A549 (cell line): ENCODE results near the gene PGF. TPM values are rescaled to one million over a fixed set of nuclear protein-coding genes. Genes with fewer than 3 reads are reported as not detected.

Source experiments
- ATAC-seq, 2 experiments: fragments of 200-7000 bp in 1 of 2; fragments of >200 bp in 1 of 2; cut with Nextera tagmentation in 1 of 2; cut with Tn5 transposase in 1 of 2; 3 replicates each; pipeline versions ENCODE4 v1.8.0 to v1.9.1; 2018 to 2020; ENCODE audit warnings: mild to moderate bottlenecking in 1 of 2, moderate library complexity in 1 of 2
- CTCF ChIA-PET: fragments of 300-600 bp; sonication (Branson Sonifier 250); formaldehyde crosslinking; extraction: SDS; loops from one replicate; lab custom pipeline; 2021; ENCODE audit warnings: antibody characterized with exemption, inconsistent platforms; lab: Yijun Ruan, JAX
- POLR2A ChIA-PET: fragments of 350-600 bp; formaldehyde crosslinking; extraction: SDS; loops from one replicate; lab custom pipeline; 2021; ENCODE audit warnings: antibody characterized with exemption, inconsistent platforms; lab: Yijun Ruan, JAX
- DNase-seq, 2 experiments: peaks; one replicate each; pipeline versions ENCODE4 v3.0.0 to v3.0.0-alpha.2; 2011 to 2016; ENCODE audit warnings: low read depth in 1 of 2, low spot score in 1 of 2
- FAIRE-seq: peaks from 2 replicates; lab custom pipeline; 2011; peaks lifted over from hg19 to GRCh38; lab: Jason Lieb, UNC
- H3K27ac ChIP-seq, 2 experiments: fragments of >200 bp; sonication (Bioruptor Twin); formaldehyde crosslinking; 3 replicates each; pipeline ENCODE4 v1.5.1; 2016 to 2017
- H3K4me1 ChIP-seq: fragments of >200 bp; sonication (Bioruptor Twin); formaldehyde crosslinking; 3 replicates; pipeline ENCODE4 v1.6.1; 2016
- H3K4me2 ChIP-seq: fragments of >200 bp; sonication (Bioruptor Twin); formaldehyde crosslinking; 3 replicates; pipeline ENCODE4 v1.6.1; 2016
- H3K4me3 ChIP-seq: fragments of >200 bp; sonication (Bioruptor Twin); formaldehyde crosslinking; 3 replicates; pipeline ENCODE4 v1.5.1; 2016
- H3K9me3 ChIP-seq: fragments of >200 bp; sonication (Bioruptor Twin); formaldehyde crosslinking; 3 replicates; pipeline ENCODE4 v1.6.1; 2016
- BCL3 ChIP-seq: fragments of >200 bp; sonication (Bioruptor Twin); formaldehyde crosslinking; IDR thresholded peaks from 3 replicates; pipeline ENCODE4 v1.6.1; 2016
- CBX2 ChIP-seq: fragments of 200-600 bp; sonication (generic); IDR thresholded peaks from 2 replicates; pipeline ENCODE4 v1.6.1; 2016; ENCODE audit warnings: low read depth, mild to moderate bottlenecking, borderline replicate concordance
- CEBPB ChIP-seq, 2 experiments: fragments of >200 bp in 1 of 2; sonication (Bioruptor Twin) in 1 of 2; formaldehyde crosslinking in 1 of 2; IDR thresholded peaks; 2 replicates each; pipeline ENCODE4 v1.6.1; 2012 to 2016
- CHD4 ChIP-seq: fragments of 200-600 bp; sonication (generic); IDR thresholded peaks from 2 replicates; pipeline ENCODE4 v1.6.1; 2016; ENCODE audit warnings: antibody characterized with exemption, mild to moderate bottlenecking, borderline replicate concordance
- CTCF ChIP-seq: fragments of >200 bp; sonication (Bioruptor Twin); formaldehyde crosslinking; IDR thresholded peaks from 3 replicates; pipeline ENCODE4 v1.5.1; 2016
- EHMT2 ChIP-seq: fragments of 200-600 bp; sonication (generic); IDR thresholded peaks from 2 replicates; pipeline ENCODE4 v1.6.1; 2016; ENCODE audit warnings: antibody characterized with exemption, low read depth, mild to moderate bottlenecking, moderate library complexity
- EP300 ChIP-seq, 2 experiments: fragments of >200 bp; sonication (Bioruptor Twin); formaldehyde crosslinking; IDR thresholded peaks; 2 replicates in 1 of 2; 3 replicates in 1 of 2; pipeline ENCODE4 v1.6.1; 2016 to 2017
- FOSL2 ChIP-seq, 2 experiments: fragments of 450-650 bp in 1 of 2; fragments of >200 bp in 1 of 2; sonication (Bioruptor Twin) in 1 of 2; formaldehyde crosslinking; IDR thresholded peaks; 2 replicates each; pipeline versions ENCODE4 v1.5.0 to v1.6.1; 2016 to 2020; ENCODE audit warnings: mild to moderate bottlenecking in 1 of 2, moderate library complexity in 1 of 2
- HDAC2 ChIP-seq: fragments of 200-600 bp; sonication (generic); IDR thresholded peaks from 2 replicates; pipeline ENCODE4 v1.6.1; 2016
- HES2 ChIP-seq: fragments of >200 bp; sonication (Bioruptor Twin); formaldehyde crosslinking; IDR thresholded peaks from 2 replicates; pipeline ENCODE4 v1.6.1; 2016
- HEYL ChIP-seq: fragments of 250-450 bp; sonication (Bioruptor Pico); IDR thresholded peaks from 2 replicates; pipeline ENCODE4 v1.8.0; 2021; ENCODE audit warnings: mild to moderate bottlenecking, moderate library complexity
- HOXB13 ChIP-seq: fragments of 250-450 bp; sonication (Bioruptor Pico); IDR thresholded peaks from 2 replicates; pipeline ENCODE4 v1.5.0; 2020; ENCODE audit warnings: low read depth, mild to moderate bottlenecking, moderate library complexity
- HOXB5 ChIP-seq: fragments of 250-450 bp; sonication (Bioruptor Pico); IDR thresholded peaks from 2 replicates; pipeline ENCODE4 v1.5.0; 2020; ENCODE audit warnings: mild to moderate bottlenecking, moderate library complexity
- KDM1A ChIP-seq: fragments of 200-600 bp; sonication (generic); IDR thresholded peaks from 2 replicates; pipeline ENCODE4 v1.6.1; 2016; ENCODE audit warnings: low read depth, mild to moderate bottlenecking
- MAFK ChIP-seq: fragments of 450-650 bp; IDR thresholded peaks from 2 replicates; pipeline ENCODE4 v1.6.1; 2014; ENCODE audit not compliant: partially characterized antibody
- MAZ ChIP-seq: fragments of 150-350 bp; IDR thresholded peaks from 2 replicates; pipeline ENCODE4 v1.6.1; 2014; ENCODE audit warnings: antibody characterized with exemption, low read depth, low read length, borderline replicate concordance
- NFE2L2 ChIP-seq: fragments of 150-350 bp; conservative IDR thresholded peaks from 2 replicates; pipeline ENCODE4 v1.6.1; 2014; ENCODE audit warnings: low read length
- NPAS2 ChIP-seq: fragments of 250-450 bp; sonication (Bioruptor Pico); IDR thresholded peaks from 2 replicates; pipeline ENCODE4 v1.8.0; 2022; ENCODE audit warnings: mild to moderate bottlenecking, moderate library complexity, borderline replicate concordance
- NR3C1 ChIP-seq: fragments of >200 bp; sonication (Bioruptor Twin); formaldehyde crosslinking; IDR thresholded peaks from 3 replicates; pipeline ENCODE4 v1.6.1; 2017
- PBX3 ChIP-seq: IDR thresholded peaks from 2 replicates; pipeline ENCODE4 v1.6.1; 2012
- PHF8 ChIP-seq: fragments of 200-600 bp; sonication (generic); IDR thresholded peaks from 2 replicates; pipeline ENCODE4 v1.6.1; 2016; ENCODE audit warnings: low read depth, mild to moderate bottlenecking, antibody characterized with exemption, moderate library complexity, borderline replicate concordance
- POLR2AphosphoS2 ChIP-seq: conservative IDR thresholded peaks from 2 replicates; pipeline ENCODE4 v1.6.1; 2012; ENCODE audit warnings: low read length, improper control_type of control experiment, inconsistent platforms
- RAD21 ChIP-seq, 2 experiments: fragments of >200 bp in 1 of 2; sonication (Bioruptor Twin) in 1 of 2; formaldehyde crosslinking in 1 of 2; IDR thresholded peaks in 1 of 2; conservative IDR thresholded peaks in 1 of 2; 2 replicates in 1 of 2; 3 replicates in 1 of 2; pipeline ENCODE4 v1.6.1; 2012 to 2018; ENCODE audit warnings: inconsistent platforms in 1 of 2
- RARB ChIP-seq: fragments of 250-450 bp; sonication (Bioruptor Pico); IDR thresholded peaks from 2 replicates; pipeline ENCODE4 v1.8.0; 2021; ENCODE audit warnings: mild to moderate bottlenecking, moderate library complexity
- RCOR1 ChIP-seq: fragments of 150-350 bp; IDR thresholded peaks from 2 replicates; pipeline ENCODE4 v1.6.1; 2014; ENCODE audit warnings: antibody characterized with exemption, low read length, low read depth
- REST ChIP-seq: fragments of 200-600 bp; sonication (generic); IDR thresholded peaks from 2 replicates; pipeline ENCODE4 v1.6.1; 2016; ENCODE audit warnings: antibody characterized with exemption, mild to moderate bottlenecking, moderate library complexity
- RFX5 ChIP-seq: fragments of 450-650 bp; IDR thresholded peaks from 2 replicates; pipeline ENCODE4 v1.7.1; 2014; ENCODE audit warnings: antibody characterized with exemption, mild to moderate bottlenecking, moderate library complexity
- RNF2 ChIP-seq: fragments of 200-600 bp; sonication (generic); IDR thresholded peaks from 2 replicates; pipeline ENCODE4 v1.6.1; 2016; ENCODE audit warnings: low read depth, mild to moderate bottlenecking, antibody characterized with exemption, moderate library complexity, borderline replicate concordance
- ZNF302 ChIP-seq: fragments of 250-450 bp; sonication (Bioruptor Pico); IDR thresholded peaks from 2 replicates; pipeline ENCODE4 v1.9.0; 2021; ENCODE audit warnings: inconsistent platforms, mild to moderate bottlenecking, moderate library complexity
- WGBS: methylation state at CpG from one replicate; pipeline ENCODE4 v1.1.6; 2017; ENCODE audit errors: missing lambda C conversion rate; 5-methylcytosine and 5-hydroxymethylcytosine counted together
- polyA plus RNA-seq, 4 experiments: library from polyadenylated mRNA; depleted of rRNA in 3 of 4; stranded (reverse); fragments of >200 nt; fragmentation: RNase III in 1 of 4; extraction: RNeasy Plus Mini Kit Qiagen cat#74134 plus additional on column Dnase treatment in 1 of 4; gene quantifications; 2 replicates in 3 of 4; 3 replicates in 1 of 4; pipeline ENCODE4 v1.2.3, GENCODE V29; 2011 to 2017

Gene PGF
- polyA plus RNA-seq, 2 of the 4 experiments (the other 2 are of a cell fraction), result 0.63 to 1.1 TPM

GRCh38 chr14:74961238-74961911 lies 6.0 kb upstream of the PGF start:
- H3K4me2 ChIP-seq, result no peak overlapping the region
- no peaks in the 10 kb centered on the region for H3K9me3 ChIP-seq
- DNase-seq, result no peak
- peaks cover 5% of the 10 kb centered on the region; the same call in 1 of the 3 replicates for H3K4me1 ChIP-seq
- no peak for FAIRE-seq
- no peak overlapping the region for H3K27ac ChIP-seq
- TF ChIP-seq PBX3, result no peak
- no peak for TF ChIP-seq MAFK
- no peak for TF ChIP-seq EP300 (IDR thresholded peaks at IDR 0.05)
- TF ChIP-seq HDAC2, result no peak
- no peak for TF ChIP-seq HOXB5 (CRISPR knock-in tag)
- TF ChIP-seq CTCF, result no peak
- no peak for TF ChIP-seq POLR2AphosphoS2
- TF ChIP-seq MAZ, result no peak
- no peak for TF ChIP-seq FOSL2 (IDR thresholded peaks at IDR 0.05)
- TF ChIP-seq FOSL2 (CRISPR knock-in tag; IDR thresholded peaks at IDR 0.05), result no peak
- no peak for TF ChIP-seq RARB (CRISPR knock-in tag)
- TF ChIP-seq ZNF302 (CRISPR knock-in tag), result no peak
- no peak for TF ChIP-seq RCOR1
- TF ChIP-seq EHMT2, result no peak
- TF ChIP-seq PHF8, result no peak
- TF ChIP-seq RFX5, result no peak
- no peak for TF ChIP-seq NR3C1
- TF ChIP-seq REST, result no peak
- no peak for TF ChIP-seq HES2
- TF ChIP-seq CBX2, result no peak
- POLR2A ChIA-PET, result no interaction called here
- CTCF ChIA-PET, result interaction anchor here (0.7 to 11.6 kb wide), 4 partner anchors 12 to 128 kb away, joined by 3 to 105 read pairs (median 14); partner anchors contain the start of gene RPS6KL1
- WGBS, result 62% methylated on average over 5 of the region's 5 CpGs
- ATAC-seq, result no peak
- no peak overlapping the region for H3K4me3 ChIP-seq

- H3K9me3 ChIP-seq, result no peaks in the 10 kb centered on the region
- WGBS, result 56% methylated on average over 4 of the region's 4 CpGs
- no peak overlapping the region for H3K4me3 ChIP-seq
- CTCF ChIA-PET, result interaction anchor here (0.7 to 11.6 kb wide), 5 partner anchors 10 to 128 kb away, joined by 3 to 105 read pairs (median 4); partner anchors contain the start of gene RPS6KL1
- no peak overlapping the region for H3K27ac ChIP-seq
- DNase-seq (no peak), ATAC-seq (no peak), FAIRE-seq (no peak)
- H3K4me1 ChIP-seq, result peaks cover 5% of the 10 kb centered on the region; the same call in 1 of the 3 replicates
- no peak overlapping the region for H3K4me2 ChIP-seq
- POLR2A ChIA-PET, result no interaction called here
- TF ChIP-seq RNF2 (no peak), HEYL (CRISPR knock-in tag) (no peak), RCOR1 (no peak), KDM1A (no peak), CEBPB (IDR thresholded peaks at IDR 0.05) (no peak), HOXB13 (CRISPR knock-in tag) (no peak), RFX5 (no peak), RAD21 (conservative IDR thresholded peaks at IDR 0.05 in 1 of 2, IDR thresholded peaks at IDR 0.05 in 1 of 2) (no peak), NFE2L2 (no peak), CHD4 (no peak), NPAS2 (no peak), NR3C1 (no peak), BCL3 (no peak), HOXB5 (CRISPR knock-in tag) (no peak)
Measured at GRCh38 chr14:74960736-74961135, 5.3 kb upstream of the PGF start.
